ENCODE data around the gene BPIFA2.
"Not testable (repeated sequence)": the region's sequence is repeated elsewhere in the genome, so short reads cannot be mapped to it uniquely, and the experiment has no call there.

Gene BPIFA2

DNA sequence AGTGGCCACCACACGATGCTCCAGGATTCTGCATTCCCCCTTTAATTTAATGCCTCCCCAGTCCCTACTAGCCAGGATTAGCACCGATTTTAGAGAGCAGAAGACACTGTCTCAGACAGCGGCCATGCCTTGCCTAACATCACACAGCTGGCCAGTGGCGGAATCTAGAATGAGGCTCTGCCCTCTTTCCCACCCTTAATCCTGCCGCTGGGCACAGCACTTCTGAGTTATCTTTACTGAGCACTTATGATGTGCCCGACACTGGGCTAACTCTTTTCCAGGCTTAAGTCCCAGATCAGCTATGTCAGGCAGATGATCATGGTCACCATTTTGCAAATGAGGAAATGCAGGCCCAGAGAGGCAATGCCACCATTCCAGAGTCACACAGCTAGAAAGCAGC is 5.6 kb upstream of the BPIFA2 start:
- DNase-seq, result no peak

DNA sequence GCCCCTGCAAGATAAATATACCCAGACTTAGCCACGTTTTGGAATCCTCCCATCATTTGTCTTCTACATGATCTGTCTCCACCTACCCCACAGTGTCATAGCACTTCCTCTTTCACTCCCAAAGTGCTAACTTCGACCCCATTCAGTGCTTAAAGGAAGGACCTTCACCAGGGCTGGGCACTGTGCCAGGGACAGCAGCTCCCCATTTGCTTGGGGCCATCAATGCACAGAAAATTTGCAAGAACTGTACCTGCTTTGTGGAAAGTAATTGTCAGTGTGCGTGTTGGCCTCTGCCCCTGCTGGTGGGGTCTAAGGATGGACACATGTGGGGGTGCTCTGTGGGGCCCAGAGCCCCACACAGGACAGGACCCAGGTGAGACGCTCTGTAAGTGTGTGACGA is 5.2 kb upstream of the BPIFA2 start:
- DNase-seq, result no peak

- no peak for DNase-seq
These were observed 3.9 kb upstream of the BPIFA2 start for GRCh38 chr20:33163856-33164762.

GRCh38 chr20:33164763-33165095 is 3.2 kb upstream of the BPIFA2 start:
- DNase-seq, result no peak

- DNase-seq, result peak; percentile 46
These were observed 2.4 kb upstream of the BPIFA2 start for GRCh38 chr20:33165416-33166055.

DNA sequence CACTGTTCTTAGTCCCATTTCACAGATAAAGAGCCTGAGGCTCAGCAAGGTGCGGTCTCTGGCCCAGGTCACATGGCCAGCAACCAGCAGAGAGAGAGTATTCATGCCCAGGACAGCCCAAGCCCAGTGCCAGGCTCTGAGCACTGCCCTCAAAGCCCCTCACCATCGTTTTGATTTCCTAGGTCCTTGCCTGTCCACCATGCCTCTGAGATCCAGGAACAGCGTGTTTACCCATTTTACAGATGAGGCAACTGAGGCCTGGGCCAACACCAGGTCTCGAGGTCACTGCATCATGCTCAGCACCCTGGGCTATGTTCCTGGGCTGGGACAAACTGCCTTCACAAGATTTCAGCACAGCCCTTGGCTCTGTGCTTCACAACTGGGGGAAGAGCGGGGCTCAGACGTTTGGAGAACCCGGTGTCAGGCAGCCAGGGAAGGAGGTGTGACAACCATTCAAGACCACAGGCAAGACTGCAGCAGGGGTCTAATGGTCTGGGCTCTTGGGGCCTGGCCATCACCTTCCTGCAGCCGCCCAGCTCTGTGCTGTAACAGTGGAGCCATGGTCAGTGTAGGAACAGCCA is 1.3 kb upstream of the BPIFA2 start:
- no peak for DNase-seq

DNA sequence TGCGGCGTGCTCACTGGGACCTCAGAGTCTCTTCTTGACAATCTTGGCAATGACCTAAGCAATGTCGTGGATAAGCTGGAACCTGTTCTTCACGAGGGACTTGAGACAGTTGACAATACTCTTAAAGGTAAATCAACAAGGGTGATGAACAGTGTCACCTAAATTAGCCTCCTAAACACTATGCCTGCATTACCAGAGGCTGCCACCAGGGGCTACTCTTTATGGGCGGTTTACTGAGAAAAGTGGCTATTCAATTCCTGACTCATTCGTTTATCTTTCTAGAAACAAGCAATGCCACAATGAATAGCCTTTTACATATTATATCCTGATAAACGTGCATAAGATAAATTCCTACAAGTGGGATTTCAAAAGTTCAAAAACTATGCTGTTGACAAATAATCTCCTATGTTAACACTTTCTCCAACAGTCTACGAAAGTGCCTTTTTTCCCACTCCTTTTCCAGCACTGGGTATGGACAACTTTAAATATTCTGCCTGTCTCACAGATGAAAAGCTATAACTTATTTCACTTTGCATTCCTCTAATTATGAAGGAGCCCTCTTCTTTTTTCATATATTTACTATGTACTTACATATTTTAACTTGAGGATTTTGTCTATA is 1.3 kb downstream of the BPIFA2 start:
- no peak for DNase-seq

GRCh38 chr20:33172781-33173180 is 4.8 kb downstream of the BPIFA2 start:
- peak; percentile 40 for DNase-seq

DNA sequence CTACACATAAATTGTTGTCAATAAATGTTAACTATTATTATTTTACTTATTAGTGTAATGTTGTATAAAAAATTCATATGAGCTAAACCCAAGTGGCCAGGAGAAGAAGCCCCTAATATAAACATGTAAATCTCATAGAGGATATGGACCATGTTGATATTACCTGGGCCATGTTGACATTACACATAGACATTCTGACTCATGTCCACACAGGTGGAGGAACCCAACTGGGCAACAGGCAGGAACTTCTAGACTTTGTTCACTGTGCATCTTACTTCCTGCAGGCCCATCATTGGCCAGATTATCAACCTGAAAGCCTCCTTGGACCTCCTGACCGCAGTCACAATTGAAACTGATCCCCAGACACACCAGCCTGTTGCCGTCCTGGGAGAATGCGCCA is 7.2 kb downstream of the BPIFA2 start:
- no peak for DNase-seq

GRCh38 chr20:33176101-33176500 is 8.1 kb downstream of the BPIFA2 start:
- DNase-seq, result no peak

- DNase-seq, result no peak
These were observed 9.9 kb downstream of the BPIFA2 start for GRCh38 chr20:33177866-33178265.

DNA sequence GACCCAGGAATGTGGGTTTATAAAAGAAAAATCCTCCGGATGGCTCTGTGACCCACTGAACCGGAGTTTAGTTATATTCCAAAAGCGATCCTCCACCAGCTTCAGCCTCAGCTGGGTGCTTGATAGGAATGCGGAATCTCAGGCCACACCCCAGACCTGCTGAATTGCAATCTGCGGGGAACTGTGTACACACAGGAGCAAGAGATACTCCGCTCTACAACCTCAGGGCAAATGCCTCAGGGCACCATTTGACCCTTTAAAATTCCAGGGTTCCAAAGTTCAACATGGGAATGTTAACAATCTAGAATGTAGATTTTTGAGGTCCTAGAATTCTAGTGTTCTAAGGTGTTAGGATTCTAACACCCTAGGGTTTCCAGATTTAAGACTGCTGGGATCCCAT is 10.8 kb downstream of the BPIFA2 start:
- no peak for DNase-seq

- no peak for DNase-seq
These were observed 12.2 kb downstream of the BPIFA2 start for GRCh38 chr20:33180169-33180568.

DNA sequence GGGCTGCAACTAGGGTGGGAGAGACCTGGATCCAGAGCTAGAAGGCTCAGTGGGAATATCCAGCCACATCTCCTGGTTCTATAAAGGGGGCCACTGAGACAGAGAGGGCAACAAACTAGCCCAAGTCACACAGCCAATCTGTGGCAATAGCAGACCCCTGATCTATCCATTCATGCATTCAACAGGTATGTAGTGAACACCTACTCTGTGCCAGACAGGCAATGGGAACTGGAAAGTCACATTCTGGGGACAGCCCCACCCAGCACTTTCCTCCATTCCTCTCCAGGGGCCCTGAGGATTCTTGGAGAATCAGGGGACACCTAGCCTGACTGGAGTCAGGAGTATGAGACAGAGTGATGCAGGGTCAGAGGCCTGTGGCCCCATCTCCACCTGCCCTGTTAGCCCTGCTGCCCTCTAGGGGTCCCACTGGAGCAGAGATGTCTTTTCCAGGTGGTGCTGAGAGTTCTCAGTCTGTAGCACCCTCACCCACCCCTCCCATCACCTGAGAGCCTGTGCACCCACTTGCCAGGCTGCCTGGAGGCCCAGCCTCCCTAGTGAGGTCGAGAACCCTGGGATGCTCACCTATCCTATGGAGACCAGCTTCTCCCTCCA is 13.6 kb downstream of the BPIFA2 start:
- no peak for DNase-seq

GRCh38 chr20:33183312-33183711 is 15.4 kb downstream of the BPIFA2 start:
- no peak for DNase-seq

DNA sequence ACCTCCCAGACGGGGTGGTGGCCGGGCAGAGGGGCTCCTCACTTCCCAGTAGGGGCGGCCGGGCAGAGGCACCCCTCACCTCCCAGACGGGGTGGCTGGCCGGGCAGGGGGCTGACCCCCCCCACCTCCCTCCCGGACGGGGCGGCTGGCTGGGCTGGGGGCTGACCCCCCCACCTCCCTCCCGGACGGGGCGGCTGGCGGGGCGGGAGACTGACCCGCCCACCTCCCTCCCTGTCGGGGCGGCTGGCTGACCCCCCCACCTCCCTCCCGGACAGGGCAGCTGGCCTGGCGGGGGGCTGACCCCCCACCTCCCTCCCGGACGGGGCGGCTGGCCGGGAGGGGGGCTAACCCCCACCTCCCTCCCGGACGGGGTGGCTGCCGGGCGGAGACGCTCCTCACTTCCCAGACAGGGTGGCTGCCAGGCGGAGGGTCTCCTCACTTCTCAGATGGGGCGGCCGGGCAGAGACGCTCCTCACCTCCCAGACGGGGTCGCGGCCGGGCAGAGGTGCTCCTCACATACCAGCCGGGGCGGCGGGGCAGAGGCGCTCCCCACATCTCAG is 17.2 kb downstream of the BPIFA2 start:
- not testable (repeated sequence) for DNase-seq

- no peak for DNase-seq
These were observed 19.5 kb downstream of the BPIFA2 start for GRCh38 chr20:33187491-33187890.

- DNase-seq, result no peak
These were observed 20.5 kb downstream of the BPIFA2 start for GRCh38 chr20:33188421-33188820.

DNA sequence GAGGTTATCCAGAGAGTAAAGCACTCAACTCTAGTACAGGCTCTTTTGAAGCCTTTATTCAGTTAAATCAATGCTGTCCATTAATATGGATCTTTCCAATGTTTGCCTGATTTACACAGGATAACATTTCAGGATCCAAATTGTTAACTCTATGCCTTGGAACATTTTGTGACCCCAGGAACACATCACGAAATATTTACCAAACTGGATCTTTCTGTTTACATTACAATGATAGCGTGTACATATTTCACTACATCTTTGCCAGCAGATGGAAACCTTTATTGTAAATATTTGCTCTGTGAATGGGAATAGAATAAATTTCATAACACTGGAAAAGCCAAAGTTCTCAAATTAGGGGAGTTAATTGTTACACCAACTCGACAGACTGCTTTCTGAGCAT is 23.5 kb downstream of the BPIFA2 start:
- no peak for DNase-seq

GRCh38 chr20:33191955-33192354 is 24.0 kb downstream of the BPIFA2 start:
- no peak for DNase-seq

DNA sequence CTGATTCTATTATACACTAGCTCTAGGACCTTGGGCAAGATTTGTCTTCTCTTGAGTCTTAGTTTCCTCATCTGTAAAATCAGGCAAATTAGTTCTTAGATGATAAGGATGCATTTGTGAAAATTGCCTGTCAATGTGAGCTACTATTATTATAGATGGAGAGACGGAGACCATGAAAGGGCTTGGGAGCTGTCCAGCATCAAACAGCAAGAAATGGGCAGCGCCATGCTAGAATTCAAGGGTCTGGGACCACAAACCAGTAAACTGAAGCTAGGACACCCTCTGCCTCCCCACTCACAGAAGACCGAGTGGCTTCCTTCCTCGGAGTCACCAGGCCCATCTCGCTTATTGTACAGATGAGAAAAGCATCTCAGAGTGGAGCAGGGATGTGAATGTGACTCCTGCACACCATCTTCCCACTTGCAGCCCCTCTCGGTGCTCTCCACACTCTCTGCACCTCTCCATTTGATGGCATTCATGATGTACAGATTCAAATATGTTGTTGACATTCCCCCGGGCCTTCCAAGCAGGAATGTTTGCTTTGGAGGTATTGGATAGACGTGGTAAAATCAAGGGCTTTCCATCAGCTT is 25.0 kb downstream of the BPIFA2 start:
- DNase-seq, result no peak

DNA sequence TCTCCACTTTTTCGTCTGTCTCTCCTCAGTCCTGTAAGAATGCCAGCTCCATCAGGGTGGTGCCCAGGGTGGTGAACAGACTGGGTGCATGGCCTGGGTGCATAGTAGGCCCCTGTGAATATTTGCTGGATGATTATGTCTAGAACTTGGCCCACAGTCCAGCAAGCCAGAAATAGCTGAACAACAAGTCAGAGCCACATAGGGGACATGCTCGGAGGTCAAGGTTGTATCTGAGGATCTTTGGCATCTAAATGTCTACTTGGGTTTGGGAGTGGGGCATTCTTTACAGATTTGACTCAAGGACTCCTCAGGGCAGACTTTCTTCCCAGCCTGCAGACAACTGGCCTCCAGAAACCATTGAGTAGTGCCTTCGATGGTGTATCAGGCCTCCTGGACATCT is 31.1 kb downstream of the BPIFA2 start:
- no peak for DNase-seq

- DNase-seq, result no peak
These were observed 34.5 kb downstream of the BPIFA2 start for GRCh38 chr20:33202451-33202850.
